ENCODE measurements around the gene PILRA. TPM values are rescaled to one million over a fixed set of nuclear protein-coding genes. Genes with fewer than 3 reads are reported as not detected.
"Not testable (repeated sequence)": the region's sequence is repeated elsewhere in the genome, so short reads cannot be mapped to it uniquely, and the experiment has no call there.

PILRA gene
- polyA plus RNA-seq, 12 donors, result 1.6 to 9.3 (median 2.5) TPM; not detected in 2

- DNase-seq, result no peak
Observed at GRCh38 chr7:100433592-100434296, 60.5 kb downstream of the PILRA start.

- DNase-seq, result no peak
Observed at GRCh38 chr7:100434297-100435144, 61.2 kb downstream of the PILRA start.

- DNase-seq, result no peak
Observed at GRCh38 chr7:100435401-100436304, 62.4 kb downstream of the PILRA start.

- DNase-seq, result no peak
Observed at GRCh38 chr7:100437150-100438100, 64.1 kb downstream of the PILRA start.

GRCh38 chr7:100438172-100438571 lies 64.9 kb downstream of the PILRA start:
- no peak for DNase-seq

- DNase-seq, result not testable (repeated sequence)
Observed at GRCh38 chr7:100438731-100439130, 65.4 kb downstream of the PILRA start.

- not testable (repeated sequence) for DNase-seq
Observed at GRCh38 chr7:100439244-100439643, 66.0 kb downstream of the PILRA start.

GRCh38 chr7:100441641-100442535 lies 68.6 kb downstream of the PILRA start:
- no peak for DNase-seq

- DNase-seq, result no peak
Observed at GRCh38 chr7:100443096-100443840, 70.0 kb downstream of the PILRA start.

GRCh38 chr7:100444311-100445278 lies 71.3 kb downstream of the PILRA start:
- DNase-seq, result no peak

- no peak for DNase-seq
Observed at GRCh38 chr7:100446040-100446439, 72.8 kb downstream of the PILRA start.

GRCh38 chr7:100447363-100447762 lies 74.1 kb downstream of the PILRA start:
- DNase-seq, result not testable (repeated sequence)

GRCh38 chr7:100449190-100449795 lies 76.0 kb downstream of the PILRA start:
- DNase-seq, result no peak

Measured in muscle of arm (tissue), 12 donors.